Omental fat pad (tissue), 4 donors: ENCODE measurements around the gene ZNF444. TPM values are rescaled to one million over a fixed set of nuclear protein-coding genes. Genes with fewer than 3 reads are reported as not detected.
A peak's percentile ranks its signal among the peaks of the same experiment; 100 is the strongest.

Experiments used
- ATAC-seq: fragments of 150-250 bp; one replicate; pipeline ENCODE4 v1.9.1; 2016; ENCODE audit warnings: mild to moderate bottlenecking, moderate library complexity; ENCODE audit not compliant: low FRiP score
- DNase-seq: peaks from one replicate; pipeline ENCODE4 v3.0.0-alpha.2; 2019; ENCODE audit warnings: low spot score
- CTCF ChIP-seq, 3 donors: fragments of 450-650 bp; IDR thresholded peaks; one replicate each; pipeline ENCODE4 v1.5.1; 2016 to 2017; ENCODE audit warnings: antibody characterized with exemption in 3 of 3, mild to moderate bottlenecking in 3 of 3, moderate library complexity in 2 of 3
- total RNA-seq, 4 donors: library from RNA; depleted of rRNA; stranded (reverse); fragments of >200 nt; gene quantifications; one replicate each; pipeline ENCODE4 v1.1.0, GENCODE V29; 2016

The ZNF444 gene
- total RNA-seq = 10 to 100 TPM; 10.4 to 14.2 (median 13.1) TPM

GRCh38 chr19:56140583-56141416, at the start of gene ZNF444:
Gene ZNF444, plus strand, starts transcription at chr19:56141287. Its CDS starts 5,625 bp downstream, at chr19:56146912.
- peak; percentile 94 for DNase-seq
- TF ChIP-seq CTCF (IDR thresholded peaks at IDR 0.05) = no peak
- ATAC-seq = peak; percentile 99

GRCh38 chr19:56091751-56092546, 49.1 kb upstream of the ZNF444 start:
- TF ChIP-seq CTCF (IDR thresholded peaks at IDR 0.05) = no peak
- no peak for DNase-seq
- ATAC-seq = no peak

- no peak for TF ChIP-seq CTCF (IDR thresholded peaks at IDR 0.05)
- no peak for DNase-seq
- no peak for ATAC-seq
These were observed 48.1 kb upstream of the ZNF444 start for GRCh38 chr19:56092685-56093631.

GRCh38 chr19:56094449-56094848, 46.6 kb upstream of the ZNF444 start:
- DNase-seq (no peak), ATAC-seq (no peak)
- TF ChIP-seq CTCF (IDR thresholded peaks at IDR 0.05) = no peak

- TF ChIP-seq CTCF (IDR thresholded peaks at IDR 0.05) = no peak
- DNase-seq (no peak), ATAC-seq (no peak)
These were observed 44.4 kb upstream of the ZNF444 start for GRCh38 chr19:56096665-56097064.

GRCh38 chr19:56097306-56097705, 43.8 kb upstream of the ZNF444 start:
- no peak for TF ChIP-seq CTCF (IDR thresholded peaks at IDR 0.05)
- no peak for DNase-seq
- no peak for ATAC-seq
